Eye (tissue), 1 donor: ENCODE results near the gene RNF186.
"Not testable (repeated sequence)": the region's sequence is repeated elsewhere in the genome, so short reads cannot be mapped to it uniquely, and the experiment has no call there.

Experiments used
- DNase-seq: peaks from one replicate; pipeline ENCODE4 v3.0.0-alpha.2; 2015

RNF186 gene

GRCh38 chr1:19814681-19815503 lies at the start of gene RNF186:
TSS of gene RNF186 (minus strand) at chr1:19815283. CDS start at chr1:19815101, 182 bp downstream.
- no peak for DNase-seq

- no peak for DNase-seq
These were observed 49.6 kb upstream of the RNF186 start for GRCh38 chr1:19864570-19865160.

- no peak for DNase-seq
These were observed 47.9 kb upstream of the RNF186 start for GRCh38 chr1:19862944-19863343.

- no peak for DNase-seq
These were observed 46.9 kb upstream of the RNF186 start for GRCh38 chr1:19861842-19862530.

GRCh38 chr1:19861034-19861433 lies 46.0 kb upstream of the RNF186 start:
- DNase-seq = no peak

- DNase-seq = no peak
These were observed 45.3 kb upstream of the RNF186 start for GRCh38 chr1:19860418-19860817.

GRCh38 chr1:19859876-19860275 lies 44.8 kb upstream of the RNF186 start:
- no peak for DNase-seq

GRCh38 chr1:19858893-19859292 lies 43.8 kb upstream of the RNF186 start:
- DNase-seq = no peak

GRCh38 chr1:19854866-19855265 lies 39.8 kb upstream of the RNF186 start:
- DNase-seq = no peak

- no peak for DNase-seq
These were observed 37.0 kb upstream of the RNF186 start for GRCh38 chr1:19852036-19852435.

- no peak for DNase-seq
These were observed 35.1 kb upstream of the RNF186 start for GRCh38 chr1:19850214-19850613.

GRCh38 chr1:19849307-19849706 lies 34.2 kb upstream of the RNF186 start:
- DNase-seq = not testable (repeated sequence)

- DNase-seq = not testable (repeated sequence)
These were observed 32.3 kb upstream of the RNF186 start for GRCh38 chr1:19847334-19847733.

GRCh38 chr1:19846338-19846737 lies 31.3 kb upstream of the RNF186 start:
- no peak for DNase-seq

- no peak for DNase-seq
These were observed 30.5 kb upstream of the RNF186 start for GRCh38 chr1:19845555-19845954.

GRCh38 chr1:19844731-19845495 lies 29.8 kb upstream of the RNF186 start:
- no peak for DNase-seq

GRCh38 chr1:19840228-19840627 lies 25.1 kb upstream of the RNF186 start:
- no peak for DNase-seq

- DNase-seq = no peak
These were observed 22.8 kb upstream of the RNF186 start for GRCh38 chr1:19837866-19838265.

GRCh38 chr1:19835578-19835977 lies 20.5 kb upstream of the RNF186 start:
- no peak for DNase-seq

GRCh38 chr1:19831441-19831840 lies 16.4 kb upstream of the RNF186 start:
- no peak for DNase-seq

- no peak for DNase-seq
These were observed 13.5 kb upstream of the RNF186 start for GRCh38 chr1:19828546-19828945.

- no peak for DNase-seq
These were observed 10.2 kb upstream of the RNF186 start for GRCh38 chr1:19825298-19825697.

GRCh38 chr1:19824541-19824940 lies 9.5 kb upstream of the RNF186 start:
- DNase-seq = no peak
